ENCODE measurements around the gene CUBN. TPM values are rescaled to one million over a fixed set of nuclear protein-coding genes. Genes with fewer than 3 reads are reported as not detected.

CUBN gene
- total and polyA plus RNA-seq, 9 of the 15 experiments (the other 6 are each of a cell fraction or from before 2014, with no cell fraction given) = 0.04 to 0.33 (median 0.09) TPM

GRCh38 chr10:17029581-17030271 lies 99.9 kb downstream of the CUBN start (continued):
- TF ChIP-seq, protein P1, sequence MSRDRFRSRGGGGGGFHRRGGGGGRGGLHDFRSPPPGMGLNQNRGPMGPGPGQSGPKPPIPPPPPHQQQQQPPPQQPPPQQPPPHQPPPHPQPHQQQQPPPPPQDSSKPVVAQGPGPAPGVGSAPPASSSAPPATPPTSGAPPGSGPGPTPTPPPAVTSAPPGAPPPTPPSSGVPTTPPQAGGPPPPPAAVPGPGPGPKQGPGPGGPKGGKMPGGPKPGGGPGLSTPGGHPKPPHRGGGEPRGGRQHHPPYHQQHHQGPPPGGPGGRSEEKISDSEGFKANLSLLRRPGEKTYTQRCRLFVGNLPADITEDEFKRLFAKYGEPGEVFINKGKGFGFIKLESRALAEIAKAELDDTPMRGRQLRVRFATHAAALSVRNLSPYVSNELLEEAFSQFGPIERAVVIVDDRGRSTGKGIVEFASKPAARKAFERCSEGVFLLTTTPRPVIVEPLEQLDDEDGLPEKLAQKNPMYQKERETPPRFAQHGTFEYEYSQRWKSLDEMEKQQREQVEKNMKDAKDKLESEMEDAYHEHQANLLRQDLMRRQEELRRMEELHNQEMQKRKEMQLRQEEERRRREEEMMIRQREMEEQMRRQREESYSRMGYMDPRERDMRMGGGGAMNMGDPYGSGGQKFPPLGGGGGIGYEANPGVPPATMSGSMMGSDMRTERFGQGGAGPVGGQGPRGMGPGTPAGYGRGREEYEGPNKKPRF (IDR thresholded peaks at IDR 0.05; ENCODE audit: low read depth, low read length) = no peak
- TF ChIP-seq ZNF324 (CRISPR knock-in tag; IDR thresholded peaks at IDR 0.05) (no peak), PCBP1 (IDR thresholded peaks at IDR 0.05; ENCODE audit: low read depth, low read length, poor library complexity, severe bottlenecking) (no peak), DNMT1 (IDR thresholded peaks at IDR 0.05) (no peak), HDAC2 (IDR thresholded peaks at IDR 0.05) (peak; percentile 97), THAP7 (CRISPR knock-in tag; IDR thresholded peaks at IDR 0.05) (no peak), ASH1L (IDR thresholded peaks at IDR 0.05; ENCODE audit: borderline replicate concordance, low read depth, partially characterized antibody) (no peak), HNRNPLL (IDR thresholded peaks at IDR 0.05; ENCODE audit: low read depth, low read length, poor library complexity, severe bottlenecking) (no peak), NONO (IDR thresholded peaks at IDR 0.05; ENCODE audit: low read depth in 2 of 2, low read length in 1 of 2) (no peak), RAD21 (CRISPR knock-in tag; conservative IDR thresholded peaks at IDR 0.05 in 1 of 2, IDR thresholded peaks at IDR 0.05 in 1 of 2) (peak in 1 of 2 experiments; percentile 29; a peak in 1 of 4 replicates), ARNT (IDR thresholded peaks at IDR 0.05) (peak in 1 of 2 experiments; percentile 72; a peak in 2 of 4 replicates), HSF4 (CRISPR knock-in tag; IDR thresholded peaks at IDR 0.05; ENCODE audit: borderline replicate concordance) (no peak), TARDBP (IDR thresholded peaks at IDR 0.05) (no peak), ZC3H8 (IDR thresholded peaks at IDR 0.05) (no peak), ETV1 (tag; conservative IDR thresholded peaks at IDR 0.05; ENCODE audit: low read depth) (peak; percentile 94), CBX3 (IDR thresholded peaks at IDR 0.05; ENCODE audit: borderline replicate concordance in 1 of 2, low read length in 2 of 2) (no peak), SRF (CRISPR knock-in tag; IDR thresholded peaks at IDR 0.05) (no peak), RFX5 (IDR thresholded peaks at IDR 0.05; ENCODE audit: low read depth, low read length) (no peak)
- TF ChIP-seq, protein P2, sequence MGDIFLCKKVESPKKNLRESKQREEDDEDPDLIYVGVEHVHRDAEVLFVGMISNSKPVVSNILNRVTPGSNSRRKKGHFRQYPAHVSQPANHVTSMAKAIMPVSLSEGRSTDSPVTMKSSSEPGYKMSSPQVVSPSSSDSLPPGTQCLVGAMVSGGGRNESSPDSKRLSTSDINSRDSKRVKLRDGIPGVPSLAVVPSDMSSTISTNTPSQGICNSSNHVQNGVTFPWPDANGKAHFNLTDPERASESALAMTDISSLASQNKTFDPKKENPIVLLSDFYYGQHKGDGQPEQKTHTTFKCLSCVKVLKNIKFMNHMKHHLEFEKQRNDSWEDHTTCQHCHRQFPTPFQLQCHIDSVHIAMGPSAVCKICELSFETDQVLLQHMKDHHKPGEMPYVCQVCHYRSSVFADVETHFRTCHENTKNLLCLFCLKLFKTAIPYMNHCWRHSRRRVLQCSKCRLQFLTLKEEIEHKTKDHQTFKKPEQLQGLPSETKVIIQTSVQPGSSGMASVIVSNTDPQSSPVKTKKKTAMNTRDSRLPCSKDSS (IDR thresholded peaks at IDR 0.05; ENCODE audit: low read depth, partially characterized antibody) = no peak
- TF ChIP-seq, protein P3, sequence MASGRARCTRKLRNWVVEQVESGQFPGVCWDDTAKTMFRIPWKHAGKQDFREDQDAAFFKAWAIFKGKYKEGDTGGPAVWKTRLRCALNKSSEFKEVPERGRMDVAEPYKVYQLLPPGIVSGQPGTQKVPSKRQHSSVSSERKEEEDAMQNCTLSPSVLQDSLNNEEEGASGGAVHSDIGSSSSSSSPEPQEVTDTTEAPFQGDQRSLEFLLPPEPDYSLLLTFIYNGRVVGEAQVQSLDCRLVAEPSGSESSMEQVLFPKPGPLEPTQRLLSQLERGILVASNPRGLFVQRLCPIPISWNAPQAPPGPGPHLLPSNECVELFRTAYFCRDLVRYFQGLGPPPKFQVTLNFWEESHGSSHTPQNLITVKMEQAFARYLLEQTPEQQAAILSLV (tag; IDR thresholded peaks at IDR 0.05) = no peak
- TF ChIP-seq, protein P4, sequence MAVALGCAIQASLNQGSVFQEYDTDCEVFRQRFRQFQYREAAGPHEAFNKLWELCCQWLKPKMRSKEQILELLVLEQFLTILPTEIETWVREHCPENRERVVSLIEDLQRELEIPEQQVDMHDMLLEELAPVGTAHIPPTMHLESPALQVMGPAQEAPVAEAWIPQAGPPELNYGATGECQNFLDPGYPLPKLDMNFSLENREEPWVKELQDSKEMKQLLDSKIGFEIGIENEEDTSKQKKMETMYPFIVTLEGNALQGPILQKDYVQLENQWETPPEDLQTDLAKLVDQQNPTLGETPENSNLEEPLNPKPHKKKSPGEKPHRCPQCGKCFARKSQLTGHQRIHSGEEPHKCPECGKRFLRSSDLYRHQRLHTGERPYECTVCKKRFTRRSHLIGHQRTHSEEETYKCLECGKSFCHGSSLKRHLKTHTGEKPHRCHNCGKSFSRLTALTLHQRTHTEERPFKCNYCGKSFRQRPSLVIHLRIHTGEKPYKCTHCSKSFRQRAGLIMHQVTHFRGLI (CRISPR knock-in tag; IDR thresholded peaks at IDR 0.05) = no peak

Measured in K562 (cell line).